DOHH2 (cell line): ENCODE data around the gene TMEM167A.

Source experiments
- H3F3A ChIP-seq: fragments of 200-600 bp; sonication (generic), shearing (Covaris generic); 2 replicates; pipeline ENCODE4 v1.6.0; 2016; ENCODE audit warnings: antibody characterized with exemption, mild to moderate bottlenecking; ENCODE audit not compliant: control insufficient read depth, insufficient read depth
- H3K27ac ChIP-seq: fragments of 200-600 bp; sonication (generic); 2 replicates; pipeline ENCODE4 v1.5.1; 2014; ENCODE audit warnings: low read depth, mild to moderate bottlenecking, low read length, moderate library complexity
- H3K27me3 ChIP-seq: fragments of 200-600 bp; sonication (generic); 2 replicates; pipeline ENCODE4 v1.6.1; 2014; ENCODE audit warnings: mild to moderate bottlenecking, low read length, mixed read lengths; ENCODE audit not compliant: control insufficient read depth
- H3K36me3 ChIP-seq: fragments of 200-600 bp; sonication (generic); 2 replicates; pipeline ENCODE4 v1.6.1; 2014; ENCODE audit warnings: mild to moderate bottlenecking, low read length, moderate library complexity, mixed read lengths; ENCODE audit not compliant: control insufficient read depth
- H3K4me1 ChIP-seq: fragments of 200-600 bp; sonication (generic); 2 replicates; pipeline ENCODE4 v1.6.1; 2014; ENCODE audit warnings: mild to moderate bottlenecking, low read length, mixed read lengths; ENCODE audit not compliant: control insufficient read depth
- H3K4me2 ChIP-seq: fragments of 200-600 bp; sonication (generic); 2 replicates; pipeline ENCODE4 v1.6.0; 2014; ENCODE audit warnings: mild to moderate bottlenecking, low read length, moderate library complexity
- H3K4me3 ChIP-seq: fragments of 200-600 bp; sonication (generic); 2 replicates; pipeline ENCODE4 v1.5.1; 2014; ENCODE audit warnings: mild to moderate bottlenecking, low read length, mixed read lengths
- H3K79me2 ChIP-seq: fragments of 200-600 bp; sonication (generic); 2 replicates; pipeline ENCODE4 v1.6.1; 2014; ENCODE audit warnings: mild to moderate bottlenecking, low read length, mixed read lengths; ENCODE audit not compliant: control insufficient read depth
- H3K9me2 ChIP-seq: fragments of 200-600 bp; sonication (generic); replicated peaks from 2 replicates; pipeline ENCODE4 v1.6.1; 2014; ENCODE audit warnings: mild to moderate bottlenecking, low read length, mixed read lengths; ENCODE audit not compliant: control insufficient read depth
- H3K9me3 ChIP-seq: fragments of 200-600 bp; sonication (generic); 2 replicates; pipeline ENCODE4 v1.6.1; 2014; ENCODE audit warnings: antibody characterized with exemption, low read length, mixed read lengths; ENCODE audit not compliant: control insufficient read depth, insufficient read depth
- H4K20me1 ChIP-seq: fragments of 200-600 bp; sonication (generic); 2 replicates; pipeline ENCODE4 v1.6.0; 2014; ENCODE audit warnings: low read depth, mild to moderate bottlenecking, antibody characterized with exemption, low read length, moderate library complexity; ENCODE audit not compliant: control insufficient read depth, insufficient read depth
- CTCF ChIP-seq: fragments of 200-600 bp; sonication (generic); IDR thresholded peaks from one replicate; pipeline ENCODE4 v1.5.1; 2014; ENCODE audit warnings: antibody characterized with exemption, mild to moderate bottlenecking, low read depth, low read length; ENCODE audit not compliant: poor library complexity, severe bottlenecking
- EZH2phosphoT487 ChIP-seq: fragments of 200-600 bp; sonication (generic); IDR thresholded peaks from 2 replicates; pipeline ENCODE4 v1.6.1; 2017; ENCODE audit warnings: borderline replicate concordance, mild to moderate bottlenecking, antibody characterized with exemption, low read length, moderate library complexity, mixed read lengths

The TMEM167A gene

GRCh38 chr5:83096660-83097339 is 19.6 kb upstream of the TMEM167A start:
- H3K9me3 ChIP-seq: peaks cover 6% of the 10 kb centered on the region; the same call in 1 of the 2 replicates
- H3K27ac ChIP-seq: no peak overlapping the region
- peaks cover 9% of the 10 kb centered on the region for H3K4me1 ChIP-seq
- no peaks in the 10 kb centered on the region for H4K20me1 ChIP-seq
- H3K36me3 ChIP-seq: no peaks in the 10 kb centered on the region
- H3K4me3 ChIP-seq: no peak overlapping the region
- no peaks in the 10 kb centered on the region for H3K9me2 ChIP-seq
- no peak overlapping the region for H3K4me2 ChIP-seq
- H3F3A ChIP-seq: no peaks in the 10 kb centered on the region
- no peaks in the 10 kb centered on the region for H3K27me3 ChIP-seq
- H3K79me2 ChIP-seq: peaks cover 22% of the 10 kb centered on the region
- TF ChIP-seq EZH2phosphoT487 (no peak), CTCF (no peak)

- H3K4me3 ChIP-seq: no peak overlapping the region
- peaks cover 9% of the 10 kb centered on the region for H3K4me1 ChIP-seq
- no peaks in the 10 kb centered on the region for H3K27me3 ChIP-seq
- no peak overlapping the region for H3K4me2 ChIP-seq
- H4K20me1 ChIP-seq: no peaks in the 10 kb centered on the region
- H3K9me3 ChIP-seq: peaks cover 6% of the 10 kb centered on the region; the same call in 1 of the 2 replicates
- H3K36me3 ChIP-seq: no peaks in the 10 kb centered on the region
- H3K79me2 ChIP-seq: peaks cover 24% of the 10 kb centered on the region
- H3K9me2 ChIP-seq: no peaks in the 10 kb centered on the region
- no peak overlapping the region for H3K27ac ChIP-seq
- no peak for TF ChIP-seq EZH2phosphoT487
- TF ChIP-seq CTCF: no peak
- no peaks in the 10 kb centered on the region for H3F3A ChIP-seq
These were observed 18.9 kb upstream of the TMEM167A start for GRCh38 chr5:83095957-83096539.

GRCh38 chr5:83095163-83095956 is 18.2 kb upstream of the TMEM167A start:
- H3K79me2 ChIP-seq: peaks cover 28% of the 10 kb centered on the region
- no peak overlapping the region for H3K27ac ChIP-seq
- H4K20me1 ChIP-seq: no peaks in the 10 kb centered on the region
- TF ChIP-seq EZH2phosphoT487 (no peak), CTCF (no peak)
- peaks cover 6% of the 10 kb centered on the region; the same call in 1 of the 2 replicates for H3K9me3 ChIP-seq
- H3K36me3 ChIP-seq: no peaks in the 10 kb centered on the region
- no peak overlapping the region for H3K4me3 ChIP-seq
- no peaks in the 10 kb centered on the region for H3K9me2 ChIP-seq
- H3K4me2 ChIP-seq: no peak overlapping the region
- H3K27me3 ChIP-seq: no peaks in the 10 kb centered on the region
- H3K4me1 ChIP-seq: peaks cover 9% of the 10 kb centered on the region
- no peaks in the 10 kb centered on the region for H3F3A ChIP-seq
